H9 (cell line): ENCODE results near the gene CCNYL1. TPM values are rescaled to one million over a fixed set of nuclear protein-coding genes. Genes with fewer than 3 reads are reported as not detected.

Source experiments
- DNase-seq: peaks from one replicate; pipeline ENCODE4 v3.0.0-alpha.2; 2017
- H2AFZ ChIP-seq: one replicate; pipeline ENCODE4 v1.6.1; 2013; ENCODE audit warnings: mild to moderate bottlenecking, low read length, control low read depth, moderate library complexity
- H2AK5ac ChIP-seq: 2 replicates; pipeline ENCODE4 v1.6.1; 2013; ENCODE audit warnings: low read length, control low read depth, mixed read lengths; ENCODE audit not compliant: insufficient read length
- H2BK120ac ChIP-seq: one replicate; pipeline ENCODE4 v1.6.1; 2013; ENCODE audit warnings: low read depth, mild to moderate bottlenecking, low read length, control low read depth, inconsistent platforms; ENCODE audit not compliant: poor library complexity, severe bottlenecking
- H2BK12ac ChIP-seq: 2 replicates; pipeline ENCODE4 v1.6.1; 2013; ENCODE audit warnings: low read length, control low read depth, mixed read lengths, low read depth; ENCODE audit not compliant: insufficient read length
- H2BK15ac ChIP-seq: 2 replicates; pipeline ENCODE4 v1.6.1; 2013; ENCODE audit warnings: low read depth, low read length, control low read depth
- H2BK20ac ChIP-seq: one replicate; pipeline ENCODE4 v1.6.1; 2013; ENCODE audit warnings: low read depth, mild to moderate bottlenecking, low read length, control low read depth, inconsistent platforms; ENCODE audit not compliant: poor library complexity, severe bottlenecking
- H2BK5ac ChIP-seq: 2 replicates; pipeline ENCODE4 v1.6.1; 2013; ENCODE audit warnings: low read length, control low read depth, mixed read lengths; ENCODE audit not compliant: insufficient read length
- H3K14ac ChIP-seq: 2 replicates; pipeline ENCODE4 v1.6.1; 2013; ENCODE audit warnings: low read length, control low read depth; ENCODE audit not compliant: insufficient read depth
- H3K18ac ChIP-seq: 2 replicates; pipeline ENCODE4 v1.6.1; 2013; ENCODE audit warnings: low read depth, mild to moderate bottlenecking, mixed read lengths, low read length, control low read depth; ENCODE audit not compliant: insufficient read length
- H3K23ac ChIP-seq: 2 replicates; pipeline ENCODE4 v1.6.1; 2013; ENCODE audit warnings: low read length, control low read depth, mixed read lengths, low read depth; ENCODE audit not compliant: insufficient read length
- H3K23me2 ChIP-seq: 2 replicates; pipeline ENCODE4 v1.6.1; 2013; ENCODE audit warnings: low read depth, mild to moderate bottlenecking, mixed read lengths, low read length, control low read depth; ENCODE audit not compliant: insufficient read length, poor library complexity, severe bottlenecking
- H3K27ac ChIP-seq: 2 replicates; pipeline ENCODE4 v1.5.1; 2013; ENCODE audit warnings: low read length, control low read depth, mixed read lengths, low read depth; ENCODE audit not compliant: insufficient read length
- H3K27me3 ChIP-seq: 2 replicates; pipeline ENCODE4 v1.6.1; 2013; ENCODE audit warnings: low read length, control low read depth, inconsistent platforms; ENCODE audit not compliant: insufficient read depth
- H3K4ac ChIP-seq: 2 replicates; pipeline ENCODE4 v1.6.1; 2013; ENCODE audit warnings: low read depth, mild to moderate bottlenecking, control low read depth, inconsistent platforms, low read length, moderate library complexity
- H3K4me1 ChIP-seq: 2 replicates; pipeline ENCODE4 v1.6.1; 2013; ENCODE audit warnings: low read length, control low read depth, inconsistent platforms; ENCODE audit not compliant: insufficient read depth
- H3K4me2 ChIP-seq: 2 replicates; pipeline ENCODE4 v1.6.1; 2013; ENCODE audit warnings: low read length, control low read depth, mixed read lengths; ENCODE audit not compliant: insufficient read length, insufficient read depth
- H3K56ac ChIP-seq: 2 replicates; pipeline ENCODE4 v1.6.1; 2013; ENCODE audit warnings: low read depth, mild to moderate bottlenecking, mixed read lengths, low read length, control low read depth; ENCODE audit not compliant: insufficient read length
- H3K79me1 ChIP-seq: 2 replicates; pipeline ENCODE4 v1.6.1; 2013; ENCODE audit warnings: low read depth, mild to moderate bottlenecking, moderate library complexity, low read length, control low read depth, inconsistent platforms; ENCODE audit not compliant: insufficient read depth, poor library complexity, severe bottlenecking
- H3K79me2 ChIP-seq: 2 replicates; pipeline ENCODE4 v1.6.1; 2013; ENCODE audit warnings: low read length, control low read depth, inconsistent platforms; ENCODE audit not compliant: insufficient read depth
- H3K9ac ChIP-seq: 2 replicates; pipeline ENCODE4 v1.6.1; 2013; ENCODE audit warnings: low read length, control low read depth, mixed read lengths; ENCODE audit not compliant: insufficient read length; ENCODE audit errors: extremely low read depth
- H3K9me3 ChIP-seq: one replicate; pipeline ENCODE4 v1.6.1; 2013; ENCODE audit warnings: low read depth, low read length, inconsistent platforms; ENCODE audit not compliant: control insufficient read depth
- H3T11ph ChIP-seq: one replicate; pipeline ENCODE4 v1.6.1; 2013; ENCODE audit warnings: mild to moderate bottlenecking, low read length, control low read depth, inconsistent platforms
- H4K20me1 ChIP-seq: one replicate; pipeline ENCODE4 v1.6.1; 2013; ENCODE audit not compliant: control insufficient read depth, insufficient read length, insufficient read depth
- H4K5ac ChIP-seq: 2 replicates; pipeline ENCODE4 v1.6.1; 2013; ENCODE audit warnings: low read depth, mild to moderate bottlenecking, mixed read lengths, low read length, control low read depth; ENCODE audit not compliant: insufficient read length
- H4K8ac ChIP-seq: replicated peaks from 2 replicates; pipeline ENCODE4 v1.6.1; 2013; ENCODE audit warnings: low read length, control low read depth, mixed read lengths, low read depth; ENCODE audit not compliant: insufficient read length
- H4K91ac ChIP-seq: 2 replicates; pipeline ENCODE4 v1.6.1; 2013; ENCODE audit warnings: low read depth, mild to moderate bottlenecking, moderate library complexity, mixed read lengths, low read length, control low read depth; ENCODE audit not compliant: insufficient read length
- H3K27ac Mint-ChIP-seq, 3 experiments: 2 replicates in 2 of 3; 3 replicates in 1 of 3; pipeline ENCODE4 v1.8.0; 2020 to 2021; ENCODE audit warnings: mixed read lengths in 3 of 3, mild to moderate bottlenecking in 1 of 3, moderate library complexity in 1 of 3
- H3K27me3 Mint-ChIP-seq: 2 replicates; pipeline ENCODE4 v1.8.0; 2021; ENCODE audit warnings: low read depth, mild to moderate bottlenecking, moderate library complexity, mixed read lengths
- H3K36me3 Mint-ChIP-seq, 3 experiments: 2 replicates in 2 of 3; 3 replicates in 1 of 3; pipeline ENCODE4 v1.8.0; 2020 to 2021; ENCODE audit warnings: low read depth in 3 of 3, mixed read lengths in 3 of 3; ENCODE audit not compliant: insufficient read depth in 1 of 3
- H3K4me1 Mint-ChIP-seq, 2 experiments: 2 replicates each; pipeline ENCODE4 v1.8.0; 2020; ENCODE audit warnings: mixed read lengths in 2 of 2
- H3K4me3 Mint-ChIP-seq, 2 experiments: 2 replicates in 1 of 2; 3 replicates in 1 of 2; pipeline ENCODE4 v1.8.0; 2020 to 2021; ENCODE audit warnings: mild to moderate bottlenecking in 2 of 2, mixed read lengths in 2 of 2, moderate library complexity in 1 of 2
- H3K9me3 Mint-ChIP-seq, 2 experiments: 2 replicates in 1 of 2; 3 replicates in 1 of 2; pipeline ENCODE4 v1.8.0; 2020; ENCODE audit warnings: mild to moderate bottlenecking in 2 of 2, mixed read lengths in 2 of 2, moderate library complexity in 1 of 2
- CTCF ChIP-seq: fragments of 200-600 bp; sonication (generic); conservative IDR thresholded peaks from 3 replicates; pipeline ENCODE4 v1.8.0; 2021; ENCODE audit warnings: antibody characterized with exemption, mild to moderate bottlenecking
- WGBS: extraction: QIAGEN DNeasy Blood & Tissue Kit; methylation state at CpG from one replicate; pipeline ENCODE4 v1.1.7; 2013; ENCODE audit warnings: missing lambda C conversion rate, low lambda C conversion rate, mixed read lengths; ENCODE audit not compliant: insufficient read length; ENCODE audit errors: extremely low coverage; 5-methylcytosine and 5-hydroxymethylcytosine counted together
- total RNA-seq: library from RNA; stranded (reverse); gene quantifications from 2 replicates; pipeline ENCODE4 v1.2.1, GENCODE V29; 2021

Gene CCNYL1
- total RNA-seq, 1 experiment from 2014 or later, result 27.0 TPM

GRCh38 chr2:207733597-207734240 is 22.3 kb downstream of the CCNYL1 start:
- no peak for TF ChIP-seq CTCF
- Histone ChIP-seq H2BK5ac (no peak overlapping the region), H3T11ph (no peak overlapping the region), H3K18ac (no peak overlapping the region), H2BK120ac (no peak overlapping the region), H4K8ac (no peak overlapping the region), H2BK12ac (no peak overlapping the region), H2AFZ (no peak overlapping the region), H3K9me3 (no peaks in the 10 kb centered on the region), H3K4ac (no peak overlapping the region), H3K4me2 (no peak overlapping the region), H2BK15ac (no peak overlapping the region), H4K5ac (no peak overlapping the region), H3K27me3 (no peaks in the 10 kb centered on the region), H4K20me1 (no peaks in the 10 kb centered on the region), H3K79me2 (no peaks in the 10 kb centered on the region), H2BK20ac (no peak overlapping the region), H3K9ac (no peak overlapping the region), H3K23ac (no peak overlapping the region), H3K27ac (no peak overlapping the region), H4K91ac (no peak overlapping the region), H3K4me1 (no peaks in the 10 kb centered on the region), H3K56ac (no peak overlapping the region), H3K23me2 (no peaks in the 10 kb centered on the region), H3K79me1 (no peaks in the 10 kb centered on the region), H2AK5ac (no peak overlapping the region), H3K14ac (no peak overlapping the region)
- Mint-ChIP-seq H3K9me3 (no peaks in the 10 kb centered on the region), H3K4me1 (peaks cover 5 to 6% of the 10 kb centered on the region in 2 experiments), H3K4me3 (no peak overlapping the region), H3K27me3 (no peaks in the 10 kb centered on the region), H3K36me3 (peaks cover 15 to 31% (median 31%) of the 10 kb centered on the region in 3 experiments; a peak in 6 of 7 replicates), H3K27ac (no peak overlapping the region)
- WGBS, result no CpG with 5 or more reads among the region's 2 CpGs
- DNase-seq, result no peak
